ENCODE results near the gene PCNX1.

PCNX1 gene

GRCh38 chr14:70871001-70871400 is 36.3 kb upstream of the PCNX1 start:
- Histone ChIP-seq H3K79me1 (replicated peaks; ENCODE audit: low read length, poor library complexity, severe bottlenecking) (no peaks in the 10 kb centered on the region), H2BK120ac (ENCODE audit: low read depth, low read length) (no peak overlapping the region), H2AK5ac (ENCODE audit: low read length, severe bottlenecking) (no peak overlapping the region), H2BK12ac (ENCODE audit: low read length in 2 of 2) (no peak overlapping the region), H3K27ac (ENCODE audit: low read length, poor library complexity, severe bottlenecking) (no peak overlapping the region), H3K18ac (ENCODE audit: low read depth in 1 of 2, low read length in 2 of 2) (no peak overlapping the region), H4K91ac (ENCODE audit: low read length) (peak overlapping the region; percentile 15), H3K14ac (ENCODE audit: low read length in 2 of 2) (no peak overlapping the region), H4K8ac (ENCODE audit: low read length) (no peak overlapping the region), H3K4me3 (ENCODE audit: insufficient read depth in 1 of 2, low read depth in 1 of 2, low read length in 2 of 2) (no peak overlapping the region), H2BK5ac (ENCODE audit: low read depth, low read length, poor library complexity, severe bottlenecking) (no peak overlapping the region), H3K4ac (ENCODE audit: low read depth in 1 of 2, low read length in 2 of 2) (no peak overlapping the region), H3K27me3 (ENCODE audit: control insufficient read depth in 1 of 2, insufficient read depth in 1 of 2, low read length in 2 of 2) (no peaks in the 10 kb centered on the region), H3K9me3 (ENCODE audit: control insufficient read depth, low read length) (peaks cover 13% of the 10 kb centered on the region), H3K4me2 (ENCODE audit: low read length, poor library complexity, severe bottlenecking) (no peak overlapping the region), H3K9ac (ENCODE audit: low read length) (no peak overlapping the region), H2BK15ac (ENCODE audit: low read depth, poor library complexity, severe bottlenecking) (no peak overlapping the region), H3K36me3 (ENCODE audit: control insufficient read depth in 1 of 2, insufficient read depth in 2 of 2, low read depth in 1 of 2, low read length in 2 of 2) (no peaks in the 10 kb centered on the region), H3K23ac (ENCODE audit: low read length in 2 of 2) (peak overlapping the region in 1 of 2 experiments; percentile 2), H2AFZ (ENCODE audit: low read depth, low read length) (no peak overlapping the region), H3K4me1 (ENCODE audit: control insufficient read depth, insufficient read depth, low read depth, low read length) (peaks cover 1% of the 10 kb centered on the region)
- no peak for DNase-seq
- no CpG with 5 or more reads among the region's 1 CpG for WGBS

GRCh38 chr14:70871863-70872677 is 35.2 kb upstream of the PCNX1 start:
- Histone ChIP-seq H3K4me2 (ENCODE audit: low read length, poor library complexity, severe bottlenecking) (no peak overlapping the region), H2AFZ (ENCODE audit: low read depth, low read length) (no peak overlapping the region), H3K27me3 (ENCODE audit: control insufficient read depth in 1 of 2, insufficient read depth in 1 of 2, low read length in 2 of 2) (no peaks in the 10 kb centered on the region), H3K4ac (ENCODE audit: low read depth in 1 of 2, low read length in 2 of 2) (peak overlapping the region in 1 of 2 experiments; percentile 68), H2BK15ac (ENCODE audit: low read depth, poor library complexity, severe bottlenecking) (no peak overlapping the region), H3K18ac (ENCODE audit: low read depth in 1 of 2, low read length in 2 of 2) (peak overlapping the region; percentile 43 to 72), H3K4me3 (ENCODE audit: insufficient read depth in 1 of 2, low read depth in 1 of 2, low read length in 2 of 2) (no peak overlapping the region), H3K9ac (ENCODE audit: low read length) (no peak overlapping the region), H4K8ac (ENCODE audit: low read length) (peak overlapping the region; percentile 60), H3K27ac (ENCODE audit: low read length, poor library complexity, severe bottlenecking) (no peak overlapping the region), H3K23ac (ENCODE audit: low read length in 2 of 2) (no peak overlapping the region), H4K91ac (ENCODE audit: low read length) (peak overlapping the region; percentile 2), H3K9me3 (ENCODE audit: control insufficient read depth, low read length) (peaks cover 13% of the 10 kb centered on the region), H3K36me3 (ENCODE audit: control insufficient read depth in 1 of 2, insufficient read depth in 2 of 2, low read depth in 1 of 2, low read length in 2 of 2) (no peaks in the 10 kb centered on the region), H2AK5ac (ENCODE audit: low read length, severe bottlenecking) (no peak overlapping the region), H2BK12ac (ENCODE audit: low read length in 2 of 2) (peak overlapping the region; percentile 54 to 79), H3K79me1 (replicated peaks; ENCODE audit: low read length, poor library complexity, severe bottlenecking) (no peaks in the 10 kb centered on the region), H2BK5ac (ENCODE audit: low read depth, low read length, poor library complexity, severe bottlenecking) (no peak overlapping the region), H3K14ac (ENCODE audit: low read length in 2 of 2) (peak overlapping the region in 1 of 2 experiments; percentile 71), H2BK120ac (ENCODE audit: low read depth, low read length) (no peak overlapping the region), H3K4me1 (ENCODE audit: control insufficient read depth, insufficient read depth, low read depth, low read length) (peaks cover 1% of the 10 kb centered on the region)
- WGBS = 76% methylated on average over 8 of the region's 10 CpGs
- peak; percentile 44 for DNase-seq

GRCh38 chr14:70872678-70873020 is 34.6 kb upstream of the PCNX1 start:
- Histone ChIP-seq H3K4me1 (ENCODE audit: control insufficient read depth, insufficient read depth, low read depth, low read length) (peaks cover 1% of the 10 kb centered on the region), H3K79me1 (replicated peaks; ENCODE audit: low read length, poor library complexity, severe bottlenecking) (no peaks in the 10 kb centered on the region), H2AK5ac (ENCODE audit: low read length, severe bottlenecking) (no peak overlapping the region), H2BK12ac (ENCODE audit: low read length in 2 of 2) (peak overlapping the region in 1 of 2 experiments; percentile 54), H4K8ac (ENCODE audit: low read length) (peak overlapping the region; percentile 60), H3K14ac (ENCODE audit: low read length in 2 of 2) (no peak overlapping the region), H2BK5ac (ENCODE audit: low read depth, low read length, poor library complexity, severe bottlenecking) (no peak overlapping the region), H3K4me3 (ENCODE audit: insufficient read depth in 1 of 2, low read depth in 1 of 2, low read length in 2 of 2) (no peak overlapping the region), H3K18ac (ENCODE audit: low read depth in 1 of 2, low read length in 2 of 2) (peak overlapping the region in 1 of 2 experiments; percentile 43), H4K91ac (ENCODE audit: low read length) (no peak overlapping the region), H3K9ac (ENCODE audit: low read length) (no peak overlapping the region), H3K23ac (ENCODE audit: low read length in 2 of 2) (no peak overlapping the region), H2AFZ (ENCODE audit: low read depth, low read length) (no peak overlapping the region), H3K27me3 (ENCODE audit: control insufficient read depth in 1 of 2, insufficient read depth in 1 of 2, low read length in 2 of 2) (no peaks in the 10 kb centered on the region), H2BK15ac (ENCODE audit: low read depth, poor library complexity, severe bottlenecking) (no peak overlapping the region), H3K4me2 (ENCODE audit: low read length, poor library complexity, severe bottlenecking) (no peak overlapping the region), H3K27ac (ENCODE audit: low read length, poor library complexity, severe bottlenecking) (no peak overlapping the region), H3K36me3 (ENCODE audit: control insufficient read depth in 1 of 2, insufficient read depth in 2 of 2, low read depth in 1 of 2, low read length in 2 of 2) (no peaks in the 10 kb centered on the region), H3K4ac (ENCODE audit: low read depth in 1 of 2, low read length in 2 of 2) (no peak overlapping the region), H2BK120ac (ENCODE audit: low read depth, low read length) (no peak overlapping the region), H3K9me3 (ENCODE audit: control insufficient read depth, low read length) (peaks cover 9% of the 10 kb centered on the region)
- no peak for DNase-seq
- WGBS = 100% methylated on average over 1 of the region's 1 CpG

GRCh38 chr14:70873627-70874026 is 33.6 kb upstream of the PCNX1 start:
- Histone ChIP-seq H3K27ac (ENCODE audit: low read length, poor library complexity, severe bottlenecking) (no peak overlapping the region), H3K14ac (ENCODE audit: low read length in 2 of 2) (no peak overlapping the region), H2BK12ac (ENCODE audit: low read length in 2 of 2) (no peak overlapping the region), H3K4me2 (ENCODE audit: low read length, poor library complexity, severe bottlenecking) (no peak overlapping the region), H3K23ac (ENCODE audit: low read length in 2 of 2) (no peak overlapping the region), H2AK5ac (ENCODE audit: low read length, severe bottlenecking) (no peak overlapping the region), H3K9me3 (ENCODE audit: control insufficient read depth, low read length) (peaks cover 9% of the 10 kb centered on the region), H3K9ac (ENCODE audit: low read length) (no peak overlapping the region), H3K18ac (ENCODE audit: low read depth in 1 of 2, low read length in 2 of 2) (no peak overlapping the region), H2BK15ac (ENCODE audit: low read depth, poor library complexity, severe bottlenecking) (no peak overlapping the region), H3K4me3 (ENCODE audit: insufficient read depth in 1 of 2, low read depth in 1 of 2, low read length in 2 of 2) (no peak overlapping the region), H4K8ac (ENCODE audit: low read length) (no peak overlapping the region), H2BK5ac (ENCODE audit: low read depth, low read length, poor library complexity, severe bottlenecking) (no peak overlapping the region), H2BK120ac (ENCODE audit: low read depth, low read length) (no peak overlapping the region), H3K27me3 (ENCODE audit: control insufficient read depth in 1 of 2, insufficient read depth in 1 of 2, low read length in 2 of 2) (no peaks in the 10 kb centered on the region), H3K4me1 (ENCODE audit: control insufficient read depth, insufficient read depth, low read depth, low read length) (peaks cover 1% of the 10 kb centered on the region), H3K4ac (ENCODE audit: low read depth in 1 of 2, low read length in 2 of 2) (no peak overlapping the region), H3K79me1 (replicated peaks; ENCODE audit: low read length, poor library complexity, severe bottlenecking) (no peaks in the 10 kb centered on the region), H4K91ac (ENCODE audit: low read length) (no peak overlapping the region), H2AFZ (ENCODE audit: low read depth, low read length) (no peak overlapping the region), H3K36me3 (ENCODE audit: control insufficient read depth in 1 of 2, insufficient read depth in 2 of 2, low read depth in 1 of 2, low read length in 2 of 2) (no peaks in the 10 kb centered on the region)
- DNase-seq = no peak
- WGBS = 83% methylated on average over 4 of the region's 4 CpGs

Data from mesenchymal stem cell (in vitro differentiated cells and primary cell).